Testis (tissue), 2 donors: ENCODE measurements around the gene LPAR5.

ENCODE experiments used
- CTCF ChIP-seq, 3 experiments: fragments of 450-650 bp in 2 of 3; fragments of 200-600 bp in 1 of 3; sonication (generic) in 1 of 3; IDR thresholded peaks; one replicate each; pipeline ENCODE4 v1.5.1; 2016 to 2019; ENCODE audit warnings: antibody characterized with exemption in 3 of 3, mild to moderate bottlenecking in 2 of 3, moderate library complexity in 1 of 3
- POLR2A ChIP-seq: fragments of 450-650 bp; IDR thresholded peaks from one replicate; pipeline ENCODE4 v1.6.1; 2017; ENCODE audit warnings: antibody characterized with exemption, mild to moderate bottlenecking, moderate library complexity

- TF ChIP-seq CTCF (IDR thresholded peaks at IDR 0.05) (no peak), POLR2A (no peak)
Measured at GRCh38 chr12:6643569-6644256, 8.0 kb upstream of the LPAR5 start.
